Right hindlimb (tissue), 1 donor: ENCODE measurements around the gene ATP13A1.
"Not testable (repeated sequence)": the region's sequence is repeated elsewhere in the genome, so short reads cannot be mapped to it uniquely, and the experiment has no call there.

Experiments used
- DNase-seq: peaks from one replicate; pipeline ENCODE4 v3.0.0-alpha.2; 2018

ATP13A1 gene

GRCh38 chr19:19663256-19664120 is at the start of gene ATP13A1:
Gene ATP13A1, minus strand, starts transcription at chr19:19663676. Its CDS starts 10 bp downstream, at chr19:19663666.
- peak; percentile 98 for DNase-seq

DNA sequence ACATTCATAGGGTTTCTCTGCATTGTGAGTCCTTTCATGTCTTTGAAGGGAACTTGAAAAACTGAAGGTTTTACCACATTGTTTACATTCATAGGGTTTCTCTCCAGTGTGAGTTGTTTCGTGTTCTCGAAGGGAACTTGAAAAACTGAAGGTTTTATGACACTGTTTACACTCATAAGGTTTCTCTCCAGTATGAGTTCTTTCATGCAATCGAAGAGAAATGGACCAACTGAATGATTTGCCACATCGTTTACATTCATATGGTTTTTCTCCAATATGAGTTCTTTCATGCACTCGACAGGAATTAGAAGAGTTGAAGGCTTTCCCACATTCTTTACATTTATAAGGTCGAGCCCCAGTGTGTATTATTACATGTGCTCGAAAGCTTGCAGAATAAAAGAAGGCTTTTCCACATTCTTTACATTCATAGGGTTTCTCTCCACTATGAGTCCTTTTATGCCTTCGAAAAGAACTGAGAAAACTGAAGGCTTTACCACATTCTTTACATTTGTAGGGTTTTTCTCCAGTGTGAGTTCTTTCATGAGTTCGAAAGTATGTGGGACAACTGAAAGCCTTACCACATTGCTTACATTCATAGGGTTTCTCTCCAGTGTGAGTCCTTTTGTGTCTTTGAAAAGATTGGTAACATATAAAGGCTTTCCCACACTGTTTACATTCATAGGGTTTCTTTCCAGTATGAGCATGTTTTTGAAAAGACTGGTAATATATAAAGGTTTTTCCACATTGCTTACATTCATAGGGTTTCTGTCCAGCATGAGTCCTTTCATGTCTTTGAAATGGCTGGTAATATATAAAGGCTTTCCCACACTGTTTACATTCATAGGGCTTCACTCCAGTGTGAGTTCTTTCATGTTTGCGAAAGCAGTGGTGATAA is 48.7 kb upstream of the ATP13A1 start:
- no peak for DNase-seq

DNA sequence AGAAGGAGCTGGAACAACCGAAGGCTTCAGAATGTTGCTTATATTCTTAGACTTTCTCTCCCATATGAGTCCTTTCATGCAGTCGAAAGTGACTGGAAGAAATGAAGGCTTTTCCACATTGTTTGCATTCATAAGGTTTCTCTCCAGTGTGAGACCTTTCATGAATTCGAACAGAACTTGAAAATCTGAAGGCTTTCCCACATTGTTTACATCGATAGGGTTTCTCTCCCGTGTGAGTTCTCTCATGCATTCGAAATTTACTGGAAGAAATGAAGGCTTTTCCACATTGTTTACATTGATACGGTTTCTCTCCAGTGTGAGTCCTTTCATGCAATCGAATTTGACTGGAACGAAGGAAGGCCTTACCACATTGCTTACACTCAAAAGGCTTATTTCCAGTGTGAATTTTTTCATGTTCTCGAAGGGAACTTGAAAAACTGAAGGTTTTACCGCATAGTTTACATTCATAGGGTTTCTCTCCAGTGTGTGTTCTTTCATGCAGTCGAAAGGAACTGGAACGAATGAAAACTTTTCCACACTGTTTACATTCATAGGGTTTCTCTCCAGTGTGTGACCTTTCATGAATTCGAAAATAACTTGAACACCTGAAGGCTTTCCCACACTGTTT is 47.9 kb upstream of the ATP13A1 start:
- DNase-seq = no peak

DNA sequence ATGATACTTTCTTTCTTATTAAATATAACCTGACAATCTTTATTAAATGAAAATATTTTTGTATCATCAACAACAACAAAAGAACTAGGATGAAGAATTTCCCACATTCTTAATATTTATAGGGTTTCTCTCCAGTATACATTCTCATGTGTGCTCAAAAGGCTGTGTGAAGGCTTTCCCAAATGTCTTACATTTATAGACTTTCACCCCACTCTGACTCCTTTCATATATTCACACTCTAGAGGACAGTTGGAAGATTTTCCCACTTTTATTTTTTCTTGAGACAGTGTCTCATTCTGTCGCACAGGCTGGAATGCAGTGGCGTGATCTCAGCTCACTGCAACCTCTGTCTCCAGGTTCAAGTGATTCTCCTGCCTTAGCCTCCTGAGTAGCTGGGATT is 47.0 kb upstream of the ATP13A1 start:
- no peak for DNase-seq

GRCh38 chr19:19704836-19705235 is 41.4 kb upstream of the ATP13A1 start:
- no peak for DNase-seq

DNA sequence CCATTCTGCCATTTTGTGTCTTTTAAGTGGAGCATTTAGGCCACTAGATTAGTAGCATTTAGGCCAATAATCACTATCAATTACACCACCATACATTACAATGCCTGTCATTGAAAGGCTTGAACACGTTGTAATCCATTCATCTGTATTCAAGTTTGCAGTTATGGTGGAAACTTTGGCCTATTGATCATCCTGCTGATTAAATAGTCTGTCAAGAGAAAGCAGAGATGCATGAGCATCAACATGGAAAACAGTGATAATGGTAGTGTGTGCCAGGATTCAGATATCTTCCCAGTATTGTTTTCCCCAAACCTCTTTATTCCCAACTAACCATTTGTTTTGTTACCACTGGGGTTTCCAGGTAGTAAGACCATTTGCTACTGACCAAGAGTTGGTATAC is 37.0 kb upstream of the ATP13A1 start:
- not testable (repeated sequence) for DNase-seq

- DNase-seq = no peak
Measured at GRCh38 chr19:19697589-19697988, 34.1 kb upstream of the ATP13A1 start.

- DNase-seq = no peak
Measured at GRCh38 chr19:19696386-19696785, 32.9 kb upstream of the ATP13A1 start.

DNA sequence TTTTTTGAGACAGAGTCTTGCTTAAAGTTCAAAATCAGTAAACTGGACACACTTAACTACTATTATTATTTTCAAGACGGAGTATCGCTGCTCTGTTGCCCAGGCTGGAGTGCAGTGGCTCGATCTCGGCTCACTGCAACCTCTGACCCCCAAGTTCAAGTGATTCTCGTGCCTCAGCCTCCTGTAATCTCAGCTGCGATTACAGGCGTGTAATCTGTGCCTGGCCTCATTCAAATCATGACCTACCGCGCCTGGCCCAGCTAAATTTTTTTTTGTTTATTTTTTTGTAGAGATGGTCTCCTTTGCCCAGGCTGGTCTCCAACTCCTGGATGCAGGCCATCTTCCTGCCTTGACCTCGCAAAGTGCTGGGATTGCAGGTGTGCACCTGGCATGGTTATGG is 28.2 kb upstream of the ATP13A1 start:
- DNase-seq = no peak

GRCh38 chr19:19689023-19689422 is 25.5 kb upstream of the ATP13A1 start:
- not testable (repeated sequence) for DNase-seq

GRCh38 chr19:19687090-19687489 is 23.6 kb upstream of the ATP13A1 start:
- DNase-seq = no peak

DNA sequence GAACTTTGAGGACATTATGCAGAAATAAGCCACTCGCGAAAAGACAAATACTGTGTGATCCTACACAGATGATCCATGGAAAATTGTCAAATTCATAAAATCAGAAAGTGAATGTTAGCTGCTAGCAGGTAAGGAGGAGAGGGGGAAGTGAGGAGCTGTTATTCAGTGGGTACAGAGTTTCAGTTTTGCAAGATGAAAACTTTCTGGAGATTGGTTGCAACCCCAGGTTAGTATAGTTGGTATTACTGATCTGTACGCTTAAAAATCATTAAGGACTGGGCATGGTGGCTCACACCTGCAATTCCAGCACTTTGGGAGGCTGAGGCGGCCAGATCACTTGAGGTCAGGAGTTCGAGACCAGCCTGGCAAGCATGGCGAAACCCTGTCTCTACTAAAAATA is 23.1 kb upstream of the ATP13A1 start:
- DNase-seq = no peak

GRCh38 chr19:19686119-19686518 is 22.6 kb upstream of the ATP13A1 start:
- not testable (repeated sequence) for DNase-seq

- no peak for DNase-seq
Measured at GRCh38 chr19:19679176-19680073, 15.9 kb upstream of the ATP13A1 start.

DNA sequence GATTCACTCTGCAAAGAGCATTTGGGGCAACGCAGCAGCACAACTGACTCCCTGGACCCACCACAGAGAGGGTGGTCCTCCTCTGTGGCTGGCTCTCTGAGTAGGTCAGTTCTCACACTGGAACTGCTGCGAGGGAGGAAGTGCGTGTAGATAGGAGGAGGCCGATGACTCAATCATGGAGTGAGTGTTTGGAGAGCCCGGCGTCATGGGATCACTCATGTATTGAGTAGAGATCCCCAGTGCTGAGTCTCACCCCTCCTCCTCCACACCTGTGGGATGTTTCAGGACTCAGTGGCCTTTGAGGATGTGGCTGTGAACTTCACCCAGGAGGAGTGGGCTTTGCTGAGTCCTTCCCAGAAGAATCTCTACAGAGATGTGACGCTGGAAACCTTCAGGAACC is 14.1 kb upstream of the ATP13A1 start:
- no peak for DNase-seq

DNA sequence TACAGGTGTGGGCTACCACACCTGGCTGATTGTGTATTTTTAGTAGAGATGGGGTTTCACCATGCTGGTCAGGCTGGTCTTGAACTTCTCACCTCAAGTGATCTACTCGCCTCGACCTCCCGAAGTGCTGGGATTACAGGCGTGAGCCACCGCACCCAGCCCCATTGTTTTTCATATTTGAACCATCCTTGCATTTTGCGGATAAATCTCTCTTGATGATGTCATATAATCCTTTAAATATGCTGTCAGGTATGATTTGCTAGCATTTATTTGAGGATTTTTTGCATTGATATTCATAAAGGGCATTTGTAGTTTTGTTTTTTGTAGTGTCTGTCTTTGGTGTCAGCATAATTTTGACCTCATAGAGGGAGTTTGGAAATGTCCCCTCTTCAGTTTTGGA is 10.8 kb upstream of the ATP13A1 start:
- DNase-seq = no peak

DNA sequence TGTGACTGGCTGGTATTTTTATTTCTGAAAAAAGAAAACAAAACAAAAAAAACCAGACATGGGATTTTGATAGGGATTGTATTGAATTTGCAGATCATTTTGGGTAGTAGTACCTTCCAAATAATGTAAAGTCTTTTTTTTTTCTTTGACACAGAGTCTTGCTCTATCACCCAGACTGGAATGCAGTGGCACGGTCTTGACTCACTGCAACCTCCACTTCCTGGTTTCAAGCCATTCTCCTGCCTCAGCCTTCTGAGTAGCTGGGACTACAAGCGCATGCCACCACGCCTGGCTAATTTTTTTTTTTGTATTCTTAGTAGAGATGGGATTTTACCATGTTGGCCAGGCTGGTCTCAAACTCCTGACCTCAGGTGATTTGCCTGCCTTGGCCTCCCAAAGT is 9.3 kb upstream of the ATP13A1 start:
- no peak for DNase-seq

DNA sequence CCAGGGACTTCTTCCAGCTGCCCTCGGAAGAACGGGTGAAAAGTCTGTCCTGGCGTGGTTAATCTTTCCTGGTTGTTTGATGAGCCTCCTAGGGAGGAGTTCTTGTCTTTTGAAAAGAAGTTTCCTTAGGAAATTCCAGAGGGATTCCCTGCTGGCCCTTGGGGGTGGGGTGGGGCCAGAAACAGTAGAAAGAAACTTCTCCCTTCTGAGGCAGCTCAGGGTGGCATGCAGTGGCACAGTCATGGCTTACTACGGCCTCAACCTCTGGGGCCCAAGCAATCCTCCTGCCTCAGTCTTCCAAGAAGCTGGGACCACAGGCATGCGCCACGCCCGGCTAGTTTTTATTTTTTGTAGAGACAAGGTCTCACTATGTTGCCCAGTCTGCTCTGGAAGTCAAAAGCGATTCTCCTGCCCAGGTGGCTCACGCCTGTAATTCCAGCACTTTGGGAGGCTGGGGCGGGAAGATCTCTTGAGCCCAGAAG is 6.6 kb upstream of the ATP13A1 start:
- no peak for DNase-seq

DNA sequence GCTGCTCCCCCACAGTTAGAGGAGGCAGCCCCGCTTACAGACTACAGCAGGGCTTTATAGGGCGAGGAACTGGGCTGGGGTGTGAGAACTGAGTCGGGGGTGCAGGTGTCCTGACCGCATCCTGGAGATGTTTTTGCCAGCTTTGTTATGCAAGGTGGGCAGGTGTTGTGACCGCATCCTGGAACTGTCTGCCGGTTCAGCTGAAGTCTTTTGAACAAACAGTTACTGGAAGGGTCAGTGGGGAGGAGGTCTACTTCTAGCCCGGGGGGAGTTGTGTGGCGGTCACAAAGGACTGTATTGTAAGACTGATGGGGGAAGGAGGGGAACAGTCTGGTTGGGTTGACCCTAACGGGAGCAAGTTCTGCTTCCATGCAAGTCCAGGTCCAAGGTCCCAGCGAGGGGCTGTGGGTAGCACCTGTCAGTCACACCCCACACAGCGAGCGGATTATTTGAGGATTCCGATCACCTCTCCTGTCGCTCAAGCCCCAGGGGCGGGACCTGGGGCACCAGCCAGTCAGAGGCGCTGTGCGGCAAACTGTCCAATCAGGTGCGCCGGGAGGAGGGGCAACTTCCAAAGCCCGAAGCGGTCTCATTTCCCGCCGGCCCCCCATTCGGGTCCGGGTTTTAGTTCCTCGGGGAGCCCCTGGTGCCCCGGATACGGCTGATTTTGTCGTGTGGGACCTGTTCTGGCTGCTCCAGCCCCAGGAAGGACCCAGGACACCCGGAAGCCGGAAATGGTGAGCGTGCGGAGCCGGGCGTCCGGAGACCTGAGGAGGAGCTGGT is 4.9 kb upstream of the ATP13A1 start, which contains the start of gene ZNF101:
Gene ZNF101 (plus strand): TSS at position 610 of the 783 bp plus-strand sequence. CDS start 125 bp downstream, at position 735.
- peak; percentile 93 for DNase-seq

DNA sequence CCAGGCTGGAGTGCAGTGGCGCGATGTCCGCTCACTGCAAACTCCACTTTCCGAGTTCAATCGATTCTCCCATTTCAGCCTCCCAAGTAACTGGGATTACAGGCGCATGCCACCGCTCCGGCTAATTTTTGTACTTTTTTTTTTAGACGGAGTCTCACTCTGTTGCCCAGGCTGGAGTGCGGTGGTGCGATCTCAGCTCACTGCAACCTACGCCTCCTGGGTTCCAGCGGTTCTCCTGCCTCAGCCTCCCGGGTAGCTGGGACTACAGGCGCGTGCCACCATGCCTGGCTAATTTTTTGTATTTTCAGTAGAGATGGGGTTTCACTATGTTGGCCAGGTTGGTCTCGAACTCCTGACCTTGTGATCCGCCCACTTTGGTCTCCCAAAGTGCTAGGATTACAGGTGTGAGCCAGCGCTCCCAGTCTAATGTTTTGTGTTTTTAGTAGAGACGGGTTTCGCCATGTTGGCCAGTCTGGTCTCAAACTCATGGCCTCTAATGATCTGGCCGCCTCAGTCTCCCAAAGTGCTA is 2.0 kb upstream of the ATP13A1 start:
- not testable (repeated sequence) for DNase-seq

GRCh38 chr19:19662871-19663255 is 613 bp downstream of the ATP13A1 start:
- DNase-seq = no peak
